HL-60 (cell line): ENCODE results near the gene TOB1.

ENCODE experiments used
- DNase-seq, 2 experiments: peaks; one replicate each; pipeline ENCODE4 v3.0.0-alpha.2; 2010 to 2020; ENCODE audit warnings: low read depth in 1 of 2, low spot score in 1 of 2
- H3K27ac ChIP-seq: fragments of 250-450 bp; sonication (Bioruptor Pico); replicated peaks from 2 replicates; pipeline ENCODE4 v1.5.1; 2020; ENCODE audit warnings: mild to moderate bottlenecking, moderate library complexity
- H3K27me3 ChIP-seq: fragments of 250-450 bp; sonication (Bioruptor Pico); 2 replicates; pipeline ENCODE4 v1.5.1; 2021; ENCODE audit warnings: mild to moderate bottlenecking, moderate library complexity; ENCODE audit not compliant: insufficient read depth, poor library complexity, severe bottlenecking
- H3K4me3 ChIP-seq: replicated peaks from 2 replicates; pipeline ENCODE4 v1.5.1; 2011; ENCODE audit warnings: mild to moderate bottlenecking, control low read depth, low read length; ENCODE audit not compliant: insufficient read depth
- CTCF ChIP-seq: IDR thresholded peaks from one replicate; pipeline ENCODE4 v1.5.1; 2011; ENCODE audit warnings: low read length, control low read depth, inconsistent platforms; ENCODE audit not compliant: insufficient read depth
- GABPA ChIP-seq: IDR thresholded peaks from 2 replicates; pipeline ENCODE4 v1.6.1; 2012; ENCODE audit warnings: low read depth
- POLR2AphosphoS5 ChIP-seq: IDR thresholded peaks from 2 replicates; pipeline ENCODE4 v1.6.1; 2012; ENCODE audit warnings: low read depth
- REST ChIP-seq: IDR thresholded peaks from 2 replicates; pipeline ENCODE4 v1.6.1; 2012; ENCODE audit warnings: low read depth; ENCODE audit not compliant: insufficient replicate concordance
- SPI1 ChIP-seq: IDR thresholded peaks from 2 replicates; pipeline ENCODE4 v1.6.1; 2012; ENCODE audit warnings: low read depth, mild to moderate bottlenecking, borderline replicate concordance

The TOB1 gene

GRCh38 chr17:50900383-50900892, 34.3 kb upstream of the TOB1 start:
- no peak overlapping the region for H3K4me3 ChIP-seq
- no peaks in the 10 kb centered on the region for H3K27me3 ChIP-seq
- TF ChIP-seq REST (no peak), SPI1 (no peak), POLR2AphosphoS5 (no peak)
- no peak for DNase-seq
- no peak overlapping the region for H3K27ac ChIP-seq

- no peak overlapping the region for H3K27ac ChIP-seq
- H3K27me3 ChIP-seq = no peaks in the 10 kb centered on the region
- no peak for DNase-seq
- TF ChIP-seq CTCF (no peak), GABPA (no peak), POLR2AphosphoS5 (no peak), SPI1 (no peak), REST (no peak)
- H3K4me3 ChIP-seq = no peak overlapping the region
These were observed 33.6 kb upstream of the TOB1 start for GRCh38 chr17:50899559-50900319.

GRCh38 chr17:50899005-50899460, 32.9 kb upstream of the TOB1 start:
- Histone ChIP-seq H3K27me3 (no peaks in the 10 kb centered on the region), H3K27ac (no peak overlapping the region), H3K4me3 (no peak overlapping the region)
- DNase-seq = no peak
- TF ChIP-seq SPI1 (no peak), POLR2AphosphoS5 (no peak), REST (no peak), CTCF (no peak), GABPA (no peak)
